H9 (cell line): ENCODE data around the gene AFF2. TPM values are rescaled to one million over a fixed set of nuclear protein-coding genes. Genes with fewer than 3 reads are reported as not detected.

Experiments used
- DNase-seq: peaks from one replicate; pipeline ENCODE4 v3.0.0-alpha.2; 2017
- H2AFZ ChIP-seq: one replicate; pipeline ENCODE4 v1.6.1; 2013; ENCODE audit warnings: mild to moderate bottlenecking, low read length, control low read depth, moderate library complexity
- H2AK5ac ChIP-seq: 2 replicates; pipeline ENCODE4 v1.6.1; 2013; ENCODE audit warnings: low read length, control low read depth, mixed read lengths; ENCODE audit not compliant: insufficient read length
- H2BK120ac ChIP-seq: one replicate; pipeline ENCODE4 v1.6.1; 2013; ENCODE audit warnings: low read depth, mild to moderate bottlenecking, low read length, control low read depth, inconsistent platforms; ENCODE audit not compliant: poor library complexity, severe bottlenecking
- H2BK12ac ChIP-seq: 2 replicates; pipeline ENCODE4 v1.6.1; 2013; ENCODE audit warnings: low read length, control low read depth, mixed read lengths, low read depth; ENCODE audit not compliant: insufficient read length
- H2BK15ac ChIP-seq: 2 replicates; pipeline ENCODE4 v1.6.1; 2013; ENCODE audit warnings: low read depth, low read length, control low read depth
- H2BK20ac ChIP-seq: one replicate; pipeline ENCODE4 v1.6.1; 2013; ENCODE audit warnings: low read depth, mild to moderate bottlenecking, low read length, control low read depth, inconsistent platforms; ENCODE audit not compliant: poor library complexity, severe bottlenecking
- H2BK5ac ChIP-seq: 2 replicates; pipeline ENCODE4 v1.6.1; 2013; ENCODE audit warnings: low read length, control low read depth, mixed read lengths; ENCODE audit not compliant: insufficient read length
- H3K14ac ChIP-seq: 2 replicates; pipeline ENCODE4 v1.6.1; 2013; ENCODE audit warnings: low read length, control low read depth; ENCODE audit not compliant: insufficient read depth
- H3K18ac ChIP-seq: 2 replicates; pipeline ENCODE4 v1.6.1; 2013; ENCODE audit warnings: low read depth, mild to moderate bottlenecking, mixed read lengths, low read length, control low read depth; ENCODE audit not compliant: insufficient read length
- H3K23ac ChIP-seq: 2 replicates; pipeline ENCODE4 v1.6.1; 2013; ENCODE audit warnings: low read length, control low read depth, mixed read lengths, low read depth; ENCODE audit not compliant: insufficient read length
- H3K23me2 ChIP-seq: 2 replicates; pipeline ENCODE4 v1.6.1; 2013; ENCODE audit warnings: low read depth, mild to moderate bottlenecking, mixed read lengths, low read length, control low read depth; ENCODE audit not compliant: insufficient read length, poor library complexity, severe bottlenecking
- H3K27ac ChIP-seq: 2 replicates; pipeline ENCODE4 v1.5.1; 2013; ENCODE audit warnings: low read length, control low read depth, mixed read lengths, low read depth; ENCODE audit not compliant: insufficient read length
- H3K27me3 ChIP-seq: 2 replicates; pipeline ENCODE4 v1.6.1; 2013; ENCODE audit warnings: low read length, control low read depth, inconsistent platforms; ENCODE audit not compliant: insufficient read depth
- H3K4ac ChIP-seq: 2 replicates; pipeline ENCODE4 v1.6.1; 2013; ENCODE audit warnings: low read depth, mild to moderate bottlenecking, control low read depth, inconsistent platforms, low read length, moderate library complexity
- H3K4me1 ChIP-seq: 2 replicates; pipeline ENCODE4 v1.6.1; 2013; ENCODE audit warnings: low read length, control low read depth, inconsistent platforms; ENCODE audit not compliant: insufficient read depth
- H3K4me2 ChIP-seq: 2 replicates; pipeline ENCODE4 v1.6.1; 2013; ENCODE audit warnings: low read length, control low read depth, mixed read lengths; ENCODE audit not compliant: insufficient read length, insufficient read depth
- H3K56ac ChIP-seq: 2 replicates; pipeline ENCODE4 v1.6.1; 2013; ENCODE audit warnings: low read depth, mild to moderate bottlenecking, mixed read lengths, low read length, control low read depth; ENCODE audit not compliant: insufficient read length
- H3K79me1 ChIP-seq: 2 replicates; pipeline ENCODE4 v1.6.1; 2013; ENCODE audit warnings: low read depth, mild to moderate bottlenecking, moderate library complexity, low read length, control low read depth, inconsistent platforms; ENCODE audit not compliant: insufficient read depth, poor library complexity, severe bottlenecking
- H3K79me2 ChIP-seq: 2 replicates; pipeline ENCODE4 v1.6.1; 2013; ENCODE audit warnings: low read length, control low read depth, inconsistent platforms; ENCODE audit not compliant: insufficient read depth
- H3K9ac ChIP-seq: 2 replicates; pipeline ENCODE4 v1.6.1; 2013; ENCODE audit warnings: low read length, control low read depth, mixed read lengths; ENCODE audit not compliant: insufficient read length; ENCODE audit errors: extremely low read depth
- H3K9me3 ChIP-seq: one replicate; pipeline ENCODE4 v1.6.1; 2013; ENCODE audit warnings: low read depth, low read length, inconsistent platforms; ENCODE audit not compliant: control insufficient read depth
- H3T11ph ChIP-seq: one replicate; pipeline ENCODE4 v1.6.1; 2013; ENCODE audit warnings: mild to moderate bottlenecking, low read length, control low read depth, inconsistent platforms
- H4K20me1 ChIP-seq: one replicate; pipeline ENCODE4 v1.6.1; 2013; ENCODE audit not compliant: control insufficient read depth, insufficient read length, insufficient read depth
- H4K5ac ChIP-seq: 2 replicates; pipeline ENCODE4 v1.6.1; 2013; ENCODE audit warnings: low read depth, mild to moderate bottlenecking, mixed read lengths, low read length, control low read depth; ENCODE audit not compliant: insufficient read length
- H4K8ac ChIP-seq: replicated peaks from 2 replicates; pipeline ENCODE4 v1.6.1; 2013; ENCODE audit warnings: low read length, control low read depth, mixed read lengths, low read depth; ENCODE audit not compliant: insufficient read length
- H4K91ac ChIP-seq: 2 replicates; pipeline ENCODE4 v1.6.1; 2013; ENCODE audit warnings: low read depth, mild to moderate bottlenecking, moderate library complexity, mixed read lengths, low read length, control low read depth; ENCODE audit not compliant: insufficient read length
- H3K27ac Mint-ChIP-seq, 3 experiments: 2 replicates in 2 of 3; 3 replicates in 1 of 3; pipeline ENCODE4 v1.8.0; 2020 to 2021; ENCODE audit warnings: mixed read lengths in 3 of 3, mild to moderate bottlenecking in 1 of 3, moderate library complexity in 1 of 3
- H3K27me3 Mint-ChIP-seq: 2 replicates; pipeline ENCODE4 v1.8.0; 2021; ENCODE audit warnings: low read depth, mild to moderate bottlenecking, moderate library complexity, mixed read lengths
- H3K36me3 Mint-ChIP-seq, 3 experiments: 2 replicates in 2 of 3; 3 replicates in 1 of 3; pipeline ENCODE4 v1.8.0; 2020 to 2021; ENCODE audit warnings: low read depth in 3 of 3, mixed read lengths in 3 of 3; ENCODE audit not compliant: insufficient read depth in 1 of 3
- H3K4me1 Mint-ChIP-seq, 2 experiments: 2 replicates each; pipeline ENCODE4 v1.8.0; 2020; ENCODE audit warnings: mixed read lengths in 2 of 2
- H3K4me3 Mint-ChIP-seq, 2 experiments: 2 replicates in 1 of 2; 3 replicates in 1 of 2; pipeline ENCODE4 v1.8.0; 2020 to 2021; ENCODE audit warnings: mild to moderate bottlenecking in 2 of 2, mixed read lengths in 2 of 2, moderate library complexity in 1 of 2
- H3K9me3 Mint-ChIP-seq, 2 experiments: 2 replicates in 1 of 2; 3 replicates in 1 of 2; pipeline ENCODE4 v1.8.0; 2020; ENCODE audit warnings: mild to moderate bottlenecking in 2 of 2, mixed read lengths in 2 of 2, moderate library complexity in 1 of 2
- WGBS: extraction: QIAGEN DNeasy Blood & Tissue Kit; methylation state at CpG from one replicate; pipeline ENCODE4 v1.1.7; 2013; ENCODE audit warnings: missing lambda C conversion rate, low lambda C conversion rate, mixed read lengths; ENCODE audit not compliant: insufficient read length; ENCODE audit errors: extremely low coverage; 5-methylcytosine and 5-hydroxymethylcytosine counted together
- total RNA-seq: library from RNA; stranded (reverse); gene quantifications from 2 replicates; pipeline ENCODE4 v1.2.1, GENCODE V29; 2021
- TF ChIP-seq, protein P1 (sequence below): fragments of 200-600 bp; sonication (generic); conservative IDR thresholded peaks from 3 replicates; pipeline ENCODE4 v1.8.0; 2021; ENCODE audit warnings: antibody characterized with exemption, mild to moderate bottlenecking

AFF2 gene
- total RNA-seq, 1 experiment from 2014 or later = 14.6 TPM

DNA sequence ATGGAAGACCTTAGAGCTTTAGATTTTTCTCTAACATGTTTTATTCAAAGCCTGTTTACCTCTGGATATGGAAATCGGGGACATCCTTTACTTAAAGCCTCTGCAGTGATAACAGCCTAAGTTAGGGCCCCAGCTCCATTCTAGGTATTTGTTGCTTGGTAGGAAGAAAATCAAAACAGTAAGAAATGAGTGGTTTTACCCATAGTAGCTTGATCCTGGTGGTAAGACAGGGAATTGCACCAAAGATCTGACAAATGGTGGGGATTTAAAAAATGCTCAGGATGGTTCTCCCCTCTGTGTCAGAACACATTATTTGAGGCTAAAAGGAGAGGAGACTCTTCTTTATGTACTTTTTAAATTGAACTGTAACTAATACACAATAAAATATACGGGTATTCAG is 52.4 kb downstream of the AFF2 start:
- Histone ChIP-seq H2BK120ac (no peak overlapping the region), H3K4ac (no peak overlapping the region), H4K91ac (no peak overlapping the region), H3K4me2 (no peak overlapping the region), H3K4me1 (no peaks in the 10 kb centered on the region), H3K27me3 (no peaks in the 10 kb centered on the region), H4K8ac (no peak overlapping the region), H3K27ac (no peak overlapping the region), H2AFZ (no peak overlapping the region), H3K9me3 (peaks cover 35% of the 10 kb centered on the region), H3T11ph (no peak overlapping the region), H3K18ac (no peak overlapping the region), H4K5ac (no peak overlapping the region), H2BK5ac (no peak overlapping the region), H2BK12ac (no peak overlapping the region), H3K79me1 (no peaks in the 10 kb centered on the region), H3K23me2 (no peaks in the 10 kb centered on the region), H3K14ac (no peak overlapping the region), H3K9ac (no peak overlapping the region), H3K79me2 (no peaks in the 10 kb centered on the region; the same call in 1 of the 2 replicates), H2BK20ac (no peak overlapping the region), H2BK15ac (no peak overlapping the region), H3K56ac (no peak overlapping the region), H2AK5ac (no peak overlapping the region), H3K23ac (no peak overlapping the region), H4K20me1 (no peaks in the 10 kb centered on the region)
- Mint-ChIP-seq H3K27ac (no peak overlapping the region), H3K36me3 (peaks cover 0 to 2% (median 0%) of the 10 kb centered on the region in 3 experiments; a peak in 1 of 7 replicates), H3K4me1 (peaks cover 14 to 16% of the 10 kb centered on the region in 2 experiments), H3K4me3 (no peak overlapping the region), H3K27me3 (no peaks in the 10 kb centered on the region), H3K9me3 (peaks cover 42 to 51% of the 10 kb centered on the region in 2 experiments)
- no CpG with 5 or more reads among the region's 2 CpGs for WGBS
- DNase-seq = no peak
- TF ChIP-seq, protein P1, sequence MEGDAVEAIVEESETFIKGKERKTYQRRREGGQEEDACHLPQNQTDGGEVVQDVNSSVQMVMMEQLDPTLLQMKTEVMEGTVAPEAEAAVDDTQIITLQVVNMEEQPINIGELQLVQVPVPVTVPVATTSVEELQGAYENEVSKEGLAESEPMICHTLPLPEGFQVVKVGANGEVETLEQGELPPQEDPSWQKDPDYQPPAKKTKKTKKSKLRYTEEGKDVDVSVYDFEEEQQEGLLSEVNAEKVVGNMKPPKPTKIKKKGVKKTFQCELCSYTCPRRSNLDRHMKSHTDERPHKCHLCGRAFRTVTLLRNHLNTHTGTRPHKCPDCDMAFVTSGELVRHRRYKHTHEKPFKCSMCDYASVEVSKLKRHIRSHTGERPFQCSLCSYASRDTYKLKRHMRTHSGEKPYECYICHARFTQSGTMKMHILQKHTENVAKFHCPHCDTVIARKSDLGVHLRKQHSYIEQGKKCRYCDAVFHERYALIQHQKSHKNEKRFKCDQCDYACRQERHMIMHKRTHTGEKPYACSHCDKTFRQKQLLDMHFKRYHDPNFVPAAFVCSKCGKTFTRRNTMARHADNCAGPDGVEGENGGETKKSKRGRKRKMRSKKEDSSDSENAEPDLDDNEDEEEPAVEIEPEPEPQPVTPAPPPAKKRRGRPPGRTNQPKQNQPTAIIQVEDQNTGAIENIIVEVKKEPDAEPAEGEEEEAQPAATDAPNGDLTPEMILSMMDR = peak; percentile 58
